NCI-H2107 treated with DMSO at 0.1 percent for 48 hours (cell line): ENCODE measurements around the gene POLR2J3.
"Not testable (repeated sequence)": the region's sequence is repeated elsewhere in the genome, so short reads cannot be mapped to it uniquely, and the experiment has no call there.

ENCODE experiments used
- DNase-seq: peaks from one replicate; lab custom pipeline; 2025; ENCODE audit not compliant: unreplicated experiment; lab: John Stamatoyannopoulos, UW

POLR2J3 gene

DNA sequence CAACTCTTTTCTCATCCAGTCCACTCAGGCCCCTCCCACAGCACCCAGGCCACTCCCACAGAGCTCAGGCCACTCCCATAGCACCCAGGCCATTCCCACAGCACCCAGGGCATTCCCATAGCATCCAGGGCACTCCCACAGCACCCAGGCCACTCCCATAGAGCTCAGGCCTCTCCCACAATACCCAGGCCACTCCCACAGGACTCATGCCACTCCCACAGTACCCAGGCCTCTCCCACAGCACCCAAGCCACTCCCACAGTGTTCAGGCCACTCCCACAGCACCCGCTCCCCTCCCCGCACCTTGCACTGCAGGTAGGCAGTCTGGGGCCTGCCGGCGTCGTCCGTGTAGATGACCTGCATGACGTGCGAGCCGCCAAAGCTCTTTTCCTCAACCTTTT is 17.5 kb upstream of the POLR2J3 start:
- not testable (repeated sequence) for DNase-seq

DNA sequence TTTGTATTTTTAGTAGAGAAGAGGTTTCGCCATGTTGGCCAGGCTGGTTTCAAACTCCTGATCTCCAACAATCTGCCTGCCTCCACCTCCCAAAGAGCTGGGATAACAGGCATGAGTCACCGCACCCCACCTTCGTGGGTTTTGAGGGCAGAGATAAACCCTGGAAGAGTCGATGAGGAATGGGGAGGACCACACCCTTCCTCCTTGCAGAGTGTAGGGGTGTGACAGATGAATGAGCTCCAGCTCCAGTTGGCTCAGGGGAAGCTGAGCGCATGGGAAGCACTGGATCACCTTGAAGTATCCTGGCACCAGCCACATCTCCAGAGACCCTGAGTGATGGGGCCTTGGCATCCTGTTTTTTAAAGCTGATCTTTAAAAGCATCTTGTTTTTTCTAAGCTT is 11.1 kb upstream of the POLR2J3 start:
- not testable (repeated sequence) for DNase-seq

GRCh38 chr7:102581722-102582121 is 9.3 kb upstream of the POLR2J3 start:
- not testable (repeated sequence) for DNase-seq

DNA sequence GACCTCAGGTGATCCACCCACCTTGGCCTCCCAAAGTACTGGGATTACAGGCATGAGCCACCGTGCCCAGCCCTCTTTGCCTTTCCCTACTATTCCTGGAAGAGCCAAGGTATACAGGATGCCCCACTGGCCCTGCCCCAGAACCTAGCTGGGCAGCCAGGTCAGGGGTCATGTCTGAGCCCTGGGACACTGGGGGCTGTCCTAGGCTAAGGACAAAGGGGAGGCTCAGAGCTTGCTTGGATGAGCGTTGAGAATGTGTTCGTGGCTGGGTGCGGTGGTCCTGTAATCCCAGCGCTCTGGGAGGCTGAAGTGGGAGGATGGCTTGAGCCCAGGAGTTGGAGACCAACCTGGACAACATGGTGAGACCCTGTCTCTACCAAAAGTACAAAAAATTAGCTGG is 6.1 kb upstream of the POLR2J3 start:
- DNase-seq = not testable (repeated sequence)

DNA sequence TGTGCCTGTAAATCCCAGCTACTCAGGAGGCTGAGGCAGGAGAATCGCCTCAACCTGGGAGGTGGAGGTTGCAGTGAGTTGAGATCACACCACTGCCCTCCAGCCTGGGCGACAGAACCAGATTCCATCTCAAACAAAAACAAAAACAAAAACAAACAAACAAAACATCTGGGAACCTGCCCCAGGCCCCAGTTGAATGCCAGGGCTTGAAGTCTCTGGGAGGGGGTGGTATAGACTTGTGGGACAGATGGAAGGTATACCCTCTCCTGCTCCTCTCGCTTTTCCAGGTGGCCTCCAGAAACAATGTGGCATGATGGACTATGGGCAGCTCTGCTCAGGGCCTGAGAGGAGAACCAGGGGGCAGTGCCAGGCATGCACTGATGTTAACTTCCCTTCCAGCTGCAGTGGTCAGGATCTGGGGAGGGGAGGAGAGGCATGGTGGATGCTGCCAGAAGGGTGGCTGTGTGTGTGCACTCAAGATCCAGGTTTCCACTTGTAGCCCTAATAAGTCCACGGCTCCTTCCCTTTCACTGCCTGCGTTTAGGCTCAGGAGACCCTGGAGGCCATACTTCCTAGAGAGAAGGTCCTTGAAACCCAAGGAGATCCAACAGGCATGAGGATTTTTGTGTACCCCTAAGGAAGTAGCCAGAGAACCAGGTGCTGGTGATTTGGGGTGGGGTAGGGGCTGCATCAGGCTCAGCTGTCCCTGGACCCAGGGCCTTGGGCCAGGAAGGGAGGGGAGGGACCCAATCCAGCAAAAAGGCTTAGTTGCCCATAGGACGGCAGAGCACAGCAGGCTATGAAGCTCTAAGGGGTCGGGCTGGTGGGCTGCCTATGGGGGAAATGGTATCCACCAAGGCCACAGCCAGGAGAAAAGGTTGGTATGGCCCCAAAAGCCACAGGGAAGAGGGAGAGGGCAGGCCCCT is 5.2 kb upstream of the POLR2J3 start:
- not testable (repeated sequence) for DNase-seq

DNA sequence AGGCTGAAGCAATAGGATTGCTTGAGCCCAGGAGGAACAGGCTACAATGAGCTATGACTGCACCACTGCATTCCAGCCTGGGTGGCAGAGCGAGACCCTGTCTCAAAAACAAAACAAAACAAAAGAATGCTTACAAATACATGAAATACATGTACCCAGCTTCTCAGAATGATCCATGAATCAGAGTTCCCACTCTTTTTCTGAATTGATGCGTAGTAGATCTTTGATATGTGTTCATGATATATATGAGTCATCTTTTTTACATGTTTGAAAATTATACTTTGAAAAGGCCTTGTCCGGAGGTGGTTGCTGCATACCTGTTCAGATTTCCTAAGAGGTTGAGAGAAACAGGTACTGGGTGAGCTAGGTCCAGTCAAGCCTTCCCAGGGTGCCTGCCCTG is 4.0 kb upstream of the POLR2J3 start:
- DNase-seq = not testable (repeated sequence)

DNA sequence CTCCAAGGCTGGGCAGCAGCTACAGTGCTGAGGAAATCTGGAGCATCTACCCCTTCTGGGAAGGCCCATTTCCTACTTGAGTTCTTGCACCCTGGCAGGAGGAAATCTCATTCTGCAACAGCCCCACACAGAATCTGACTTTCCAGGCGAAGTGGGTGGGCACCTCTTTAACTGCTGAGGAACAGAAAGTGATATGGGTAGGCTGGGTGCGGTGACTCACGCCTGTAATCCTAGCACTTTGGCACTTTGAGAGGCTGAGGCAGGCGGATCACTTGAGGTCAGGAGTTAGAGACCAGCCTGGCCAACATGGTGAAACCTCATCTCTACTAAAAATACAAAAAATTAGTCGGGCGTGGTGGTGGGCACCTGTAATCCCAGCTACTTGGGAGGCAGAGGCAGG is 2.2 kb upstream of the POLR2J3 start:
- not testable (repeated sequence) for DNase-seq

DNA sequence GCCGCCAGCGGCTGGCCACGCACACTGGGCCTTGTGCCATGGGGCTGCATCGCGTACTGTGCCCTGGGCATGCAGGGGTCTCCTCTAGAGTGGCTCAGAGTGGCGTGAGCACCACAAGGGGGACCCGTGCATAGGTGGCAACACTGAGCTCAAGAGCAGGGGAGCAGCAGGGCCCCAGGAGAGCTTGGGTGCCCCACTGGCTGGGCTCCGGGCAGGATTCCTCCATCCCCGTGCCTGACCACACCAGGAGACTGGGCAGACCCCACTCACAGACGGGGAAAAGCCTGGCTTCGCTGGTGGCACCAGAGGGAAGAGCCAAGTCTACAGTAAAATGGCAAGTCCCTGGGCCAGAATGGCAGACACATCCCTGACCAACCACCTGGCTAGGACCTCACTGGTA is 3.8 kb downstream of the POLR2J3 start:
- not testable (repeated sequence) for DNase-seq

GRCh38 chr7:102550808-102551422 is 21.5 kb downstream of the POLR2J3 start, which contains the start of gene SPDYE2:
SPDYE2 (plus strand) TSS chr7:102551226; CDS start chr7:102553256, 2,030 bp downstream.
- DNase-seq = not testable (repeated sequence)

GRCh38 chr7:102546353-102546752 is 26.0 kb downstream of the POLR2J3 start:
- not testable (repeated sequence) for DNase-seq

DNA sequence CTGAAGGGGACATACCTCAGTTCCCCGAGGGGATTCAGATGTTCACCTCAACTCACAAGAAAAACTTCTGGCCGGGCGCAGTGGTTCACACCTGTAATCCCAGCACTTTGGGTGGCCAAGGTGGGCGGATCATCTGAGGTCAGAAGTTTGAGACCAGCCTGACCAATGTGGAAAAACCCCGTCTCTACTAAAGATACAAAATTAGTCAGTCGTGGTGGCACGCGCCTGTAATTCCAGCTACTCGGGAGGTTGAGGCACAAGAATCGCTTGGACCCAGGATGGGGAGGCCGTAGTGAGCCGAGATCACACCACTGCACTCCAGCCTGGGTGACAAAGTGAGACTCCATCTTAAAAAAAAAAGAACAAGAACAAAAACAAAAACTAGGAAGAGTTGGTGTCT is 27.1 kb downstream of the POLR2J3 start:
- DNase-seq = not testable (repeated sequence)

DNA sequence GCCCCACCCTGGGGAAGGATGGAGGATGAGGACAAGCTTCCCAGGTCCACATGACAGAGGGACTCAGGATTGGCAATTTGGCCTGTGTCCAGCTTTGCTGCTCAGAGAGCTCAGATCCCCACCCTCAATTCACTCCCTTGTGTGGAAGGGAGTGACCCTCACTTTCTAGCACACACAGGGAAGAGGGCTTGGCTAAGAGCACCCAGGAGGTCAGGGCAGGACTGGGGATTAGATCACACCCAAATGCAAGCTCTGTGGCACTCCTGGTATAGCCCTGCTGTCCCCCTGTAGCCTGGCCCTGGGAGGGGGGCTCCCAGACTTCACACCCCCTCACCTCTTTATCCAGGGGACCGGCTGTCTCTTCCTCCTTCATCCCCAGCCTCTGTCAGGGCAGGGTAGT is 28.0 kb downstream of the POLR2J3 start:
- DNase-seq = not testable (repeated sequence)

GRCh38 chr7:102543596-102543995 is 28.8 kb downstream of the POLR2J3 start, which contains the start of gene UPK3BL2:
UPK3BL2 (minus strand) TSS chr7:102543696; CDS start chr7:102543636, 60 bp downstream.
- not testable (repeated sequence) for DNase-seq

DNA sequence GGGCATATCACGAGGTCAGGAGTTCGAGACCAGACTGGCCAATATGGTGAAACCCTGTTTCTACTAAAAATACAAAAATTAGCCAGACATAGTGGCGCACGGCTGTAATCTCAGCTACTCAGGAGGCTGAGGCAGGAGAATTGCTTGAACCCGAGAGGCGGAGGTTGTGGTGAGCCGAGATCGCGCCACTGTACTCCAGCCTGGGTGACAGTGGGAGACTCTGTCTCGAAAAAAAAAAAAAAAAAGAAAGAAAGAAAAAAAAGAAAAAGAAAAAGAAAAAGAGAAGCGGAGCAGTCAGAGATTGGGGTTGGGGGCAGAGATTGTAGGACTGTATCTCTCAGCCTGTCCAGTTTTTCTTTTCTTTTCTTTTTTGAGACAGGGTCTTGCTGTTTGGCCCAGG is 29.6 kb downstream of the POLR2J3 start:
- not testable (repeated sequence) for DNase-seq

DNA sequence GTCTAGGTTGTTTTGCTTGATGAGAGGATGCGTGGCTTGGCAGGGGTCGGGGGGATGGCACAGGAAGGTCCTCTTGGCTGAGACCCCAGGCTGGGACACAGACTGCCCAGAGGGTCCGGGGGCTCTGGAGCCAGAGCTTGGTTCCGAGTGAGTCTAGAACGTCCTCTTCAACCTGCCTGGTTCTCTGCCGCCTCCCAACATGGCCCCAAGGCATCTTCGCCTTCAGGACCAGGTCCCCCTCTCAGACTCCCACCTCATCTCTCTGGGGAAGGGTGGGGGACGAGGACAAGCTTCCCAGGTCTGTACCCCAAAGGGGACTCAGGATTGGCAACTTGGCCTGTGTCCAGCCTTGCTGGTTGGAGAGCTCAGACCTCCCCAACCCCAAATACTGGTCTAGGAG is 30.3 kb downstream of the POLR2J3 start:
- DNase-seq = not testable (repeated sequence)

GRCh38 chr7:102540604-102541003 is 31.8 kb downstream of the POLR2J3 start:
- not testable (repeated sequence) for DNase-seq

DNA sequence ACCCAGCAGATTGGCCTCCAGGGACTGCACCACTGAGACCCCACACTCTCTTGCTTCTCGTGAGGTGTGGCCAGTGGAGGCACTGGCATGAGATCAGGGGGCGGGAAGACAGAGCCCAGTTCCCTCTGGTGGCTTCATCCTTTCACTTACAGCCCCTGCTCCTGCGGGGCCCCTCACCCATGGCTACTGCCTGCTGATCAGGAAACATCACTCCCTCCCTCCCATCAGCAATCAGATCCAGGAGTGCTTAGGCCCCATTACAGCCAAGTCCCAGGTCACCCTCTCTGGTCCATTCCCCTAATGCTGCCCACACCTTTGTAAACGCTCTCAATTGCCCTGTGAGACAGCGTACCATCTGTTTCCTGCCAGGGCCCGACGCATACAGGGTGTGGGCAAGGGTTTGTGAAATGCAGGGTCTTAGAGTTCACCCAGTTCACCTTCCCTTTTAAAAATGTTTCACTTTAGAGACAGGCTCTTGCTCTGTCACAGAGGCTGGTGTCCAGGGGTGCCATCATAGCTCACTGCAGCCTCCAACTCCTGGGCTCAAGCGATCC is 37.2 kb downstream of the POLR2J3 start:
- DNase-seq = not testable (repeated sequence)

DNA sequence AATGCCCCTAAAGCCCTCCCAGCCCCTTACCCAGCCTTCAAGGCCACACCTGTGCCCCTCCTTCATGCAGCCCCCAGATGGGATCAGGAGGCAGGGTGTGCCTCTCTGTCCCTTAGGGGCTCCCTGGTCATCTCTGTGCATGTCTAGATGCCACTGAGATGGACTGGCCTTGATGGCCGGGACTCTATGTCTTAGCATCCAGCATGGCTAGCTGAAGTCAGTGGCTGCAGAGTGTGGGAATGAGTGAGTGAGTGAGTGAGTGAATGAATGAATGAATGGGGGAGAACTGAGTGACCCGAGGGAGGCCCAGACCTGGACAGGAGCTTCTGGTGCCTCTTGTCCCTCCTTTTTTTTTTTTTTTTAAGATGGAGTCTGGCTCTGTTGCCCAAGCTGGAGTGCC is 40.3 kb downstream of the POLR2J3 start:
- not testable (repeated sequence) for DNase-seq

DNA sequence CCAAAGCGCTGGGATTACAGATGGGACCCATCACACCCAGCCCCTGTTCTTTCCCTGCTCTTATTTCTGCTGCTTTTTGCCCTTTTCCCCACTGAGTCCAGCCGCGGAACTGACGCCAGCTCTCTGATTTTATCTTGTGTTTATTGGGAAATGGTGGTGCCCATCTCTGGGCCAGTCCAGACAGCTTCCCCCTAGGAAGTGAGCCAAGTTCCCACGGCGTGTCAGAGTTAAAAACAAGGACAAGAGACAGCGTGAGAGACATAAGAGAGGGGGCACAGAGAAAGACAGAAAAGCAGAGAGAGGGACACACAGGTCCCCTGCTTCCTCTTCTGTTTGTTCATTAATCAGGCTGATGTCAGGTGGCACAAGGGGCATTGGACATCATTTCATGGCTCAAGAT is 40.8 kb downstream of the POLR2J3 start:
- not testable (repeated sequence) for DNase-seq

DNA sequence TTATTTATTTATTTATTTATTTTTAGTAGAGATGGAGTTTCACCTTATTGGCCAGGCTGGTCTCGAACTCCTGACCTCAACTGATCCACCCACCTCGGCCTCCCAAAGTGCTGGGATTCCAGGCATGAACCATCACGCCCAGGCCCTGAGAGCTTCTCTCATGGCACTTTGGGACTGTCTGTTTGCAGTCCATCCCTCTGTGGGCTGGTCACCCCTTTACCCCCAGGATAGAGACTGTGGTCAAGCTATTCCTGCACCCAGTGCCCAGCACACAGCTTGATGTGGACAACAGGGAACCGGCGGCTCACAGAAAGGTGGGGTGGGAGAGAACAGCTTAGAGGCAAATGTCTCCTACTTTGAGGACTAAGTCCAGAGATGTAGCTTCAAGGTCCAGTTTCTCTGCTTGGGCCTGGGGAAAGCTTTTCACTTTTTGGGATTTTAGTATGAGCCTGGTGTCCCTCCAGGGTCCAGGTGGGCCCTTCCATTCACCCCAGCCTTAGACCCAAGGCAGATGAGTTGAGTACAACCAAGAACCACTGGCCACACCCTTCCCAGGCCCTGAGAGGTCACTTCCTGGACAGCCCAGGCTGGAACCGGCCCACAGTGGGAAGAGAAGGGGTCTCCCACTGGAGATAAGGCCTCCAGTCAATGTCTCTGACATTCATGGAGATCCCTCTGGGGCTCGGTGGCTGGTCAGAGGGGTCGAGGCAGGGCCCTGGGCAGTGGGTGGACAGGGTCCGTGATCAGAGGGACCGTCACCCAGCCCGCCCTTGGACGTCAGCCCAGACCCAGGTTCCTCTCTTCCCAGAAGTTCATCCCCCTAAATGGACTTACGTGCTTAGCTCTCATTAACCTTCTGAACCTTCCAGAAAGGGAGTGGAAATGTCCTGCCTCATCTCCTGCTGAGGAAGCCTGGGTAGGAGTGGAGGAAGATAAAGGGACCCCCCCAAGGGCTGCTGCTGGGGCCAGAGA is 44.3 kb downstream of the POLR2J3 start:
- not testable (repeated sequence) for DNase-seq
